ENCODE measurements around the gene GPM6B. TPM values are rescaled to one million over a fixed set of nuclear protein-coding genes. Genes with fewer than 3 reads are reported as not detected.
A peak's percentile ranks its signal among the peaks of the same experiment; 100 is the strongest.

GPM6B gene
- total RNA-seq, 1 donor from 2014 or later = 21.8 TPM

DNA sequence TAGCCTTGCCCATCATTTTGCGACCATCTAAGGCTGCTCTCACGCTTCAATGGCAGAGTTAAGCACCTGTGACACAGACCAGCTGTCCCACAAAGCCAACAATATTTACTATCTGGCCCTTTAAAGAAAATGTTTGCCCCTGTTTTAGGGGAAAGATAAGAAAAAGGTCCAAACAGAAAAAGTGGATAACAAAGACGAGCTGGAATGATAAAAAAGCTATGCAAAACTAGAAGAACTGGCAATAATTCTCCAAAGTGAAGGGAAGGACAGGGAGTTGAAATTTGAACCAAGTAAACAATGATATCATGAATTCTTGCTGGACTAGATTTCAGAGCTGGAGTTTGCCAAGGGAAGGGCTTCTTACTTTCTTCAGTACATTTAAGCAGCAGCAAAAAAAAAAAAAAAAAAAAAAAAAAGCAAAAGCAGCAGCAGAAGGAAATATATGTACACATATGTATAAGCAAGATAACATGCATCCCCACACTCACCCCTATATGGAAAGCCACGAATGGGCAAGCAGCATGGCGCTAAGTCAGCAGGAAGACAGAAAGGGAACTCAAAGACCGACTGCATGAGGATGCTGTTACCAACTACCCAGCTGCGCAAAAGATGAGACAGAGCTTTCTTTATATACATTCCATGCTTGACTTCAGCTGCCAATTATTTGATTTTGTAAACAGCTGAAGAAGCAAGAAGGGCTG, 94.9 kb downstream of the GPM6B start:
- H3K4me3 Mint-ChIP-seq (ENCODE audit: low read depth) = no peak overlapping the region
- H3K27ac Mint-ChIP-seq = peak overlapping the region; percentile 97
- peaks cover 8% of the 10 kb centered on the region for H3K4me1 Mint-ChIP-seq (ENCODE audit: low read depth)
- no peak for TF ChIP-seq CTCF (IDR thresholded peaks at IDR 0.05; ENCODE audit: unreplicated experiment)
- H3K27me3 Mint-ChIP-seq = no peaks in the 10 kb centered on the region
- peaks cover 25% of the 10 kb centered on the region for H3K36me3 Mint-ChIP-seq (ENCODE audit: insufficient read depth)
- no peak for DNase-seq (ENCODE audit: low spot score, unreplicated experiment)
- H3K9me3 Mint-ChIP-seq (ENCODE audit: low read depth) = peaks cover 33% of the 10 kb centered on the region

- TF ChIP-seq CTCF (IDR thresholded peaks at IDR 0.05; ENCODE audit: unreplicated experiment) = no peak
- Mint-ChIP-seq H3K36me3 (ENCODE audit: insufficient read depth) (peaks cover 20% of the 10 kb centered on the region), H3K27me3 (no peaks in the 10 kb centered on the region), H3K9me3 (ENCODE audit: low read depth) (peaks cover 29% of the 10 kb centered on the region), H3K27ac (peak overlapping the region; percentile 97), H3K4me3 (ENCODE audit: low read depth) (no peak overlapping the region), H3K4me1 (ENCODE audit: low read depth) (peaks cover 8% of the 10 kb centered on the region)
- no peak for DNase-seq (ENCODE audit: low spot score, unreplicated experiment)
These were observed 95.5 kb downstream of the GPM6B start for GRCh38 chrX:13721371-13721770.

Other genes starting within 250 kb of the GPM6B start
- 0.29 and 0.34 TPM in 2 replicates for gene EGFL6, start 247.5 kb downstream of the GPM6B start, total RNA-seq
- 3.0 and 4.1 TPM in 2 replicates for gene TCEANC, start 164.0 kb downstream of the GPM6B start, total RNA-seq
- gene RAB9A, start 128.0 kb downstream of the GPM6B start, total RNA-seq = 17.6 and 20.5 TPM in 2 replicates
- gene TRAPPC2, start 82.5 kb downstream of the GPM6B start, total RNA-seq = 22.6 and 23.4 TPM in 2 replicates
- 58.5 and 65.4 TPM in 2 replicates for gene OFD1, start 82.3 kb downstream of the GPM6B start, total RNA-seq
- 22.7 and 25.4 TPM in 2 replicates for gene GEMIN8, start 212.8 kb upstream of the GPM6B start, total RNA-seq